ENCODE results near the gene GVQW3. TPM values are rescaled to one million over a fixed set of nuclear protein-coding genes. Genes with fewer than 3 reads are reported as not detected.
A peak's percentile ranks its signal among the peaks of the same experiment; 100 is the strongest.

The GVQW3 gene
- total RNA-seq, 2 donors from 2014 or later = 6.6 to 13.5 TPM

- 91 to 92% methylated on average over 3 to 4 of the region's 4 CpGs for WGBS, 2 experiments (ENCODE audit: insufficient coverage in 1 of 2, insufficient read length in 1 of 2)
- Histone ChIP-seq H3K36me3 (ENCODE audit: control insufficient read depth, insufficient read depth, low read length) (no peaks in the 10 kb centered on the region), H3K4me3 (ENCODE audit: low read length) (no peak overlapping the region), H3K9me3 (ENCODE audit: control insufficient read depth, low read length) (no peaks in the 10 kb centered on the region), H3K4me1 (ENCODE audit: control insufficient read depth, insufficient read depth, low read length) (peaks cover 8% of the 10 kb centered on the region), H3K27me3 (ENCODE audit: control insufficient read depth, insufficient read depth, low read length, poor library complexity, severe bottlenecking) (no peaks in the 10 kb centered on the region), H3K9ac (ENCODE audit: extremely low read depth, low read length, poor library complexity, severe bottlenecking) (no peak overlapping the region), H3K27ac (ENCODE audit: low read depth, low read length) (no peak overlapping the region)
- Mint-ChIP-seq H3K27me3 (ENCODE audit: insufficient read depth) (peaks cover 9% of the 10 kb centered on the region), H3K36me3 (ENCODE audit: low read depth) (no peaks in the 10 kb centered on the region), H3K4me3 (no peak overlapping the region), H3K27ac (no peak overlapping the region), H3K9me3 (no peaks in the 10 kb centered on the region), H3K4me1 (peaks cover 11% of the 10 kb centered on the region)
- no peak for TF ChIP-seq CTCF (conservative IDR thresholded peaks at IDR 0.05)
- no peak for DNase-seq
Observed at GRCh38 chr11:76406359-76406758, 25.2 kb downstream of the GVQW3 start.

GRCh38 chr11:76408171-76408965, 27.2 kb downstream of the GVQW3 start:
- H3K9ac ChIP-seq (ENCODE audit: extremely low read depth, low read length, poor library complexity, severe bottlenecking) = no peak overlapping the region
- Mint-ChIP-seq H3K9me3 (no peaks in the 10 kb centered on the region), H3K4me1 (peaks cover 11% of the 10 kb centered on the region), H3K27me3 (ENCODE audit: insufficient read depth) (peaks cover 23% of the 10 kb centered on the region), H3K4me3 (no peak overlapping the region), H3K27ac (no peak overlapping the region), H3K36me3 (ENCODE audit: low read depth) (no peaks in the 10 kb centered on the region)
- no peak overlapping the region for H3K4me3 ChIP-seq (ENCODE audit: low read length)
- WGBS, 2 experiments (ENCODE audit: insufficient coverage in 1 of 2, insufficient read length in 1 of 2) = 64 to 71% methylated on average over 5 to 7 of the region's 7 CpGs
- peak; percentile 47 for DNase-seq
- H3K27me3 ChIP-seq (ENCODE audit: control insufficient read depth, insufficient read depth, low read length, poor library complexity, severe bottlenecking) = no peaks in the 10 kb centered on the region
- no peak for TF ChIP-seq CTCF (conservative IDR thresholded peaks at IDR 0.05)
- H3K4me1 ChIP-seq (ENCODE audit: control insufficient read depth, insufficient read depth, low read length) = peaks cover 8% of the 10 kb centered on the region
- H3K27ac ChIP-seq (ENCODE audit: low read depth, low read length) = peak overlapping the region; percentile 19
- H3K36me3 ChIP-seq (ENCODE audit: control insufficient read depth, insufficient read depth, low read length) = no peaks in the 10 kb centered on the region
- no peaks in the 10 kb centered on the region for H3K9me3 ChIP-seq (ENCODE audit: control insufficient read depth, low read length)

- H3K4me3 ChIP-seq (ENCODE audit: low read length) = no peak overlapping the region
- peaks cover 23% of the 10 kb centered on the region for H3K27me3 Mint-ChIP-seq (ENCODE audit: insufficient read depth)
- H3K4me3 Mint-ChIP-seq = no peak overlapping the region
- peaks cover 8% of the 10 kb centered on the region for H3K4me1 ChIP-seq (ENCODE audit: control insufficient read depth, insufficient read depth, low read length)
- no peaks in the 10 kb centered on the region for H3K36me3 Mint-ChIP-seq (ENCODE audit: low read depth)
- H3K9ac ChIP-seq (ENCODE audit: extremely low read depth, low read length, poor library complexity, severe bottlenecking) = no peak overlapping the region
- WGBS, 2 experiments (ENCODE audit: insufficient coverage in 1 of 2, insufficient read length in 1 of 2) = 87 to 93% methylated on average over 10 of the region's 10 CpGs
- TF ChIP-seq CTCF (conservative IDR thresholded peaks at IDR 0.05) = no peak
- no peaks in the 10 kb centered on the region for H3K27me3 ChIP-seq (ENCODE audit: control insufficient read depth, insufficient read depth, low read length, poor library complexity, severe bottlenecking)
- no peaks in the 10 kb centered on the region for H3K9me3 Mint-ChIP-seq
- no peak for DNase-seq
- H3K4me1 Mint-ChIP-seq = peaks cover 11% of the 10 kb centered on the region
- no peak overlapping the region for H3K27ac Mint-ChIP-seq
- H3K36me3 ChIP-seq (ENCODE audit: control insufficient read depth, insufficient read depth, low read length) = no peaks in the 10 kb centered on the region
- H3K9me3 ChIP-seq (ENCODE audit: control insufficient read depth, low read length) = no peaks in the 10 kb centered on the region
- H3K27ac ChIP-seq (ENCODE audit: low read depth, low read length) = no peak overlapping the region
Observed at GRCh38 chr11:76410851-76411357, 29.8 kb downstream of the GVQW3 start.
